HUES64 (cell line): Measurements from ENCODE around the gene SYF2.

ENCODE experiments used
- H3K27ac ChIP-seq: 2 replicates; pipeline ENCODE4 v1.7.0; 2013; ENCODE audit warnings: low read depth, low read length, inconsistent platforms
- H3K27me3 ChIP-seq: 2 replicates; pipeline ENCODE4 v1.6.1; 2013; ENCODE audit warnings: mild to moderate bottlenecking, low read length; ENCODE audit not compliant: insufficient read depth
- H3K36me3 ChIP-seq: 2 replicates; pipeline ENCODE4 v1.6.1; 2013; ENCODE audit warnings: mild to moderate bottlenecking, low read length; ENCODE audit not compliant: insufficient read depth
- H3K4me1 ChIP-seq: 2 replicates; pipeline ENCODE4 v1.6.1; 2013; ENCODE audit warnings: mild to moderate bottlenecking, low read length, moderate library complexity; ENCODE audit not compliant: insufficient read depth
- H3K4me3 ChIP-seq: 2 replicates; pipeline ENCODE4 v1.5.1; 2013; ENCODE audit warnings: mild to moderate bottlenecking, low read length, moderate library complexity
- H3K9ac ChIP-seq: 2 replicates; pipeline ENCODE4 v1.6.1; 2013; ENCODE audit warnings: mild to moderate bottlenecking, low read depth, low read length
- H3K9me3 ChIP-seq: 2 replicates; pipeline ENCODE4 v1.6.1; 2013; ENCODE audit warnings: low read depth, low read length; ENCODE audit not compliant: insufficient read depth
- WGBS: fragments of 150-250, 120-280 bp; methylation state at CpG from one replicate; pipeline ENCODE4 v1.1.7; 2013; ENCODE audit warnings: missing lambda C conversion rate; 5-methylcytosine and 5-hydroxymethylcytosine counted together

Gene SYF2

GRCh38 chr1:25178917-25179561 is 53.3 kb downstream of the SYF2 start:
- Histone ChIP-seq H3K4me3 (no peak overlapping the region), H3K9me3 (no peaks in the 10 kb centered on the region), H3K4me1 (no peaks in the 10 kb centered on the region), H3K36me3 (no peaks in the 10 kb centered on the region), H3K27ac (no peak overlapping the region), H3K27me3 (no peaks in the 10 kb centered on the region), H3K9ac (no peak overlapping the region)
- 88% methylated on average over 7 of the region's 7 CpGs for WGBS

DNA sequence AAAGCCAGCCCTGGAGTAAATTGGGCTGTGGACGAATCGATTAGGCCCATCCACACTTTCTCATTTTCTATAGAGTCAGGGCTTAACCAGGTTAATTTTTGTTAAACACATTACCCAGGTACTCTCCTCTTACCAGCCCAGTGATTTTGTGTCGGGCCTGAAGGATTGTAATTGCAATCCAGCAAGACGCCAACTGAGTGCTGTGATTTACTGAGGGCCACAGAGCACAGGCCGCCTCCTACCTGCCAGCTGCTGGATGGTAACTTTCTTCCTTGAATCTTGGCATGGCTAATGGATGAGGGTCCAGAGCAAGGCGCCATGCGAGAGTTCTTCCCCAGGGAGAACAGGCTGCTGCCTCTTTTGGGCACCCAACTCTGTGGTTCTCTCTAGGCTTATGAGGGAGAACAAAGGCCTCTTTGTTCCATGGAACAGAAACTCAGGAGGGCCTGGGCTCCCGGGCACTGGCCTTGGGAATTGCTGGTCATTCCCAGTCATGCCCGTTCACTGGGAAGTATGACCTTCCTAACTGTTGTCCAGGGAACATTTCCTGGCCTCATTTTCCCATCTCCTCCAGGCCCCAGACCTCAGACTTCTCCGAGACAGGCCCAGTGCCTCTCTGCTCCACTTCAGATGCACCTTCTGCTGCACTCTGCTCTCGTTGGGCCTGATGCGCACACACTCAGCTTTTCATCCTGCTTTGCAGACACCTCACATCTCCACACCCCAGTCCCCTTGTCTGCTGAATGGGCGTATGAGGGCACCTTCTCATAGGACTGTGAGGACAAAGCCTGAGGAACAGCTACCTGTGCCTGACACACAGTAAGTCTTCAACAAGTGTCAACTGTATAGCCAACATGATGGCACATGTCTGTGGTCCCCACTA is 57.3 kb downstream of the SYF2 start:
- Histone ChIP-seq H3K9me3 (no peaks in the 10 kb centered on the region), H3K36me3 (no peaks in the 10 kb centered on the region), H3K9ac (no peak overlapping the region), H3K27ac (no peak overlapping the region), H3K4me1 (no peaks in the 10 kb centered on the region), H3K4me3 (no peak overlapping the region), H3K27me3 (no peaks in the 10 kb centered on the region)
- WGBS: 93% methylated on average over 13 of the region's 13 CpGs

DNA sequence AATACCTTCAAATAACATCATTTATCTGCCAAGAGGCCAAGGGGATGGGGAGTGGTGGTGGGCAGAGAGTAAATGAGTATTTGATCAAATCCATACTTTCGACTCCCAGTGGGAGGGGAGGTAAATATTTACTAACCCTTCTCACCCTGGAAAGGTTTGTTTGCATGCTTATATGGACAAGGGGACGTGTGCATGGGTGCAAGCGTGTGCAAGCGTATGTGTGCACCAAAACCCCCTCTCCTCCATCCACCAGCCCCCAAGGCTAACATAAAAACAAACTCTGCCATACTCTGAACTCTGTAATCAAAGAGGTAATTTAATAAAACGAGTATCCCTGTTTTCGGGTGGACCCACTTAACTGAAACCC is 58.0 kb downstream of the SYF2 start:
- Histone ChIP-seq H3K27ac (no peak overlapping the region), H3K27me3 (no peaks in the 10 kb centered on the region), H3K4me3 (no peak overlapping the region), H3K36me3 (no peaks in the 10 kb centered on the region), H3K9me3 (no peaks in the 10 kb centered on the region), H3K9ac (no peak overlapping the region), H3K4me1 (0 out of 2 replicates have a peak, but pooled peaks cover under 1% of the 10 kb centered on the region)
- WGBS: 92% methylated on average over 6 of the region's 6 CpGs

- 0 out of 2 replicates have a peak, but pooled peaks cover 4% of the 10 kb centered on the region for H3K4me1 ChIP-seq
- no peak overlapping the region for H3K9ac ChIP-seq
- H3K4me3 ChIP-seq: no peak overlapping the region
- H3K27ac ChIP-seq: no peak overlapping the region
- no peaks in the 10 kb centered on the region for H3K36me3 ChIP-seq
- H3K27me3 ChIP-seq: no peaks in the 10 kb centered on the region
- WGBS: 93% methylated on average over 3 of the region's 3 CpGs
- H3K9me3 ChIP-seq: no peaks in the 10 kb centered on the region
These were observed 58.4 kb downstream of the SYF2 start for GRCh38 chr1:25173809-25174340.
